Retinal pigment epithelial cell (primary cell): ENCODE measurements around the gene GLMP.
"Not testable (repeated sequence)": the region's sequence is repeated elsewhere in the genome, so short reads cannot be mapped to it uniquely, and the experiment has no call there.

ENCODE experiments used
- DNase-seq: peaks from one replicate; pipeline ENCODE4 v3.0.0-alpha.2; 2010; ENCODE audit warnings: low read depth
- H3K4me3 ChIP-seq: 2 replicates; pipeline ENCODE4 v1.5.1; 2011; ENCODE audit warnings: mild to moderate bottlenecking, low read length, control low read depth, moderate library complexity
- TF ChIP-seq, protein P1 (sequence below): conservative IDR thresholded peaks from 2 replicates; pipeline ENCODE4 v1.5.1; 2011; ENCODE audit warnings: low read depth, low read length, control low read depth, inconsistent platforms

The GLMP gene

DNA sequence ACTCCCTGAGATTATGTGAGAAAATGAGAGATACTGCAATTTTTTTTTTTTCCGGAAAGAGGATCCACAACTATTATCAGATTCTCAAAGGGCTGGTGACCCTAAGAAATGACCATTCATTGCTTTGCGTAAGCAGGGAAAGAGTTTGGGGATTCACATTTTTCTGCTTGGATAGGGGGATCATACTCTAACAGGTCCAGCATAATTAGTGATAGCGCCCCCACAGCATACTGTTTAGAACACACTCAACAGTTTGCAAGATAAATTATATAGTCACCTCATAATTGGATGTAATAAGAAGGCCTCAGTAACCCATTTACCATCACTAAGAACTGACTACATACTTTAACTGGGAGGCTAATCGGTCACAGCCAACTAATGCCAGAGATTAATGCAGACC, 40.8 kb upstream of the GLMP start:
- H3K4me3 ChIP-seq: peak overlapping the region; percentile 95
- TF ChIP-seq, protein P1, sequence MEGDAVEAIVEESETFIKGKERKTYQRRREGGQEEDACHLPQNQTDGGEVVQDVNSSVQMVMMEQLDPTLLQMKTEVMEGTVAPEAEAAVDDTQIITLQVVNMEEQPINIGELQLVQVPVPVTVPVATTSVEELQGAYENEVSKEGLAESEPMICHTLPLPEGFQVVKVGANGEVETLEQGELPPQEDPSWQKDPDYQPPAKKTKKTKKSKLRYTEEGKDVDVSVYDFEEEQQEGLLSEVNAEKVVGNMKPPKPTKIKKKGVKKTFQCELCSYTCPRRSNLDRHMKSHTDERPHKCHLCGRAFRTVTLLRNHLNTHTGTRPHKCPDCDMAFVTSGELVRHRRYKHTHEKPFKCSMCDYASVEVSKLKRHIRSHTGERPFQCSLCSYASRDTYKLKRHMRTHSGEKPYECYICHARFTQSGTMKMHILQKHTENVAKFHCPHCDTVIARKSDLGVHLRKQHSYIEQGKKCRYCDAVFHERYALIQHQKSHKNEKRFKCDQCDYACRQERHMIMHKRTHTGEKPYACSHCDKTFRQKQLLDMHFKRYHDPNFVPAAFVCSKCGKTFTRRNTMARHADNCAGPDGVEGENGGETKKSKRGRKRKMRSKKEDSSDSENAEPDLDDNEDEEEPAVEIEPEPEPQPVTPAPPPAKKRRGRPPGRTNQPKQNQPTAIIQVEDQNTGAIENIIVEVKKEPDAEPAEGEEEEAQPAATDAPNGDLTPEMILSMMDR: peak; percentile 43
- peak; percentile 9 for DNase-seq

DNA sequence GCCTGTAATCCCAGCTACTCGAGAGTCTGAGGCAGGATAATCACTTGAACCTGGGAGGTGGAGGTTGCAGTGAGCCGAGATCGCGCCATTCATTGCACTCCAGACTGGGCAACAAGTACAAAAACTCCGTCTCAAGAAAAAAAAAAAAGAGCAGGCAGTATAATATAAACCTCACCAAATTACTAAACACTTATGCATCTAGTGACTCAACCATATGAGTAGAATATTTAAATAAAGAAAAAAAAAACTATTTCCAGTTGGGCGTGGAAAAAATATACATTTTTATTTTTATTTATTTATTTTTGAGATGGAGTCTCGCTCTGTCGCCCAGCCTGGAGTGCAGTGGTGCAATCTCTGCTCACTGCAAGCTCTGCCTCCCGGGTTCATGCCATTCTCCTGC, 27.7 kb upstream of the GLMP start:
- DNase-seq, H3K4me3 ChIP-seq: not testable (repeated sequence)

DNA sequence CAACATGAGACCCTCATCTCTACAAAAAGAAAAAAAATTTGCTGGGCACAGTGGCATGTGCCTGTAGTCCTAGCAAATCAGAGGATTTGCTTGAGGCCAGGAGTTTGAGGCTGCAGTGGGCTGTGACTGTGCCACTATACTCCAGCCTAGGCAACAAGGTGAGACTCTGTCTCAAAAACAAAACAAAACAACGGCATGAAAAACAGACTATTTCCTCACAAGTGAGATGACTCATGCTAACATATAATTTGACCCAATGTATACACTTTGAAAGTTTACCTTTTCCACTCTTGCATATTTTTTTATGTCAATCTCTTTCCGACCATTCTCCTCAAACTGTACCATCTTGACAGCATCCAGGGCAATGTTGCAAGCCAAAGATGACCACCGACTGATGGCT, 25.1 kb upstream of the GLMP start:
- TF ChIP-seq, protein P1: no peak
- H3K4me3 ChIP-seq: no peak overlapping the region
- no peak for DNase-seq

DNA sequence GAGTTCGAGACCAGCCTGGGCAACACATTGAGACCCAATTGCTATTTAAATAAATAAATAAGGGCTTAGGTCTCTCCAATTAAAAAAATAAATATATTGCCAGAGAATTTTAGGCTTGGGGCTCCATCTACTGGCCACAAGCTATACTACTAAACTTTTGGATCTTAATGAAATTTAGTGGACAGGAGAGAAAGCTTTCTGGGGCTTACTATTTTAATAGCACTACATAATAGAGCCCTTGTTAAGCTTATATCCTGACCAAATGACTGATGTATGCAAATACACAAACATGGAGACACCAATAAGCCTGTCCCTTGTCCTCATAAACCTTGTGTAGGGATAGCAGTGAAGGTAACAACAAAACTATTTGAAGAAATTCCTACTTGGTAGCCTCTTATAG, 24.2 kb upstream of the GLMP start:
- no peak for DNase-seq

DNA sequence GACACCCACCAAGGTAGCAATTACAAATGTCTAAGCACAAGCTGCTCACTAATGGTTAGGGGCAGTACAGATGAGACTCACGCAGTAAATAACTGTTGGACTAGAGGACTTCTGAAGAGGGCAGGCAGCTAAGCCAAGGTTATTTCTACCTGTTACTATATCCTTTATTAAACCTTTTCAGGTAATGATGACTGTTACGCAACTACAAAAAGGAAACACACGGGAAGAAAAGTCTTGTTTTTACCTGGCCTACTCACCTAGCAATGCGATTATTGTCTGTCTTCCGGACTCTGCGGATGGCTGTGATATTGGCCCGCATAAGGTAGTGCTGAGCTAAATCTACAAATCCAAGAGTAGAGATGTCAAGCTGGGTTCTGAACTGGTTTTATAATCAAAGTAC, 21.4 kb upstream of the GLMP start:
- no peak overlapping the region for H3K4me3 ChIP-seq
- TF ChIP-seq, protein P1: no peak
- DNase-seq: no peak

More for the DNA sequence above, 24.2 kb upstream of the GLMP start:
- TF ChIP-seq, protein P1: peak; percentile 68
- H3K4me3 ChIP-seq: no peak overlapping the region

DNA sequence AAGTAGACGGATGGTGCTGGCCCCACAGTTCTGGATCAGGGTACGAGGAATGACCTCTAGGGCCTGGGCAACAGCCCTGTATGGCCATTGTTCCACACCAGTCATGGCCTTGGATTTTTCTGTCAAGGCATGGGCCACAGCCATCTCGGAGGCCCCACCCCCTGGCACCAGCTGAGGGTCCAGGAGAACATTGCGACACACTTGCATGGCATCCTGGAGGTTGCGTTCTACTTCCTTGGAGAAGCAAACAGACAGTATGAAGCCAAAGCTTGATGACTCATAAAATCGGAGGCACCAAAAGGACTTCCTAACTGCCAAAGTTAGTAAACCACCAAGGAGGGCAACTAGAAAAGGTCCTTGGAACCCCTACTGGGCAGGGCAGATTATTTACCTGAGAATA, 15.5 kb upstream of the GLMP start:
- TF ChIP-seq, protein P1: no peak
- no peak for DNase-seq
- no peak overlapping the region for H3K4me3 ChIP-seq

DNA sequence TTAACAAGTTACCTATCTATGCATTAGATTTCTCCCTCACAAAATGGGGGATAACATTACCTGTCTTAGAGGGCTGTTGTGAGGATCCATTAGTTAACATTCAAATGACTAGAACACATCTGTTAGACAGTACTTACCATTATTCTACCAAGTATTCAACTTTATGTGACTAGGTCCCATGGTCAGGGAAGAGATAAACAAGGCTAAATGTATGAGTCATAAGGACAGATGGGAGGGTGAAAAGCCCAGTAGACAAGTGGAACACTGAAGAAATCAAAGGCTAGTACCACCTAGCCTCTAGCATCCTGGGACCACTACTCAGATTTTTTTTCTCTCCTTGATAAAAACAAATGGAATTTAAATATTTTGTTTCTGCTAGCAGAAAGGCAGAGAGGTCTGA, 12.6 kb upstream of the GLMP start:
- H3K4me3 ChIP-seq: no peak overlapping the region
- no peak for DNase-seq
- TF ChIP-seq, protein P1: no peak

DNA sequence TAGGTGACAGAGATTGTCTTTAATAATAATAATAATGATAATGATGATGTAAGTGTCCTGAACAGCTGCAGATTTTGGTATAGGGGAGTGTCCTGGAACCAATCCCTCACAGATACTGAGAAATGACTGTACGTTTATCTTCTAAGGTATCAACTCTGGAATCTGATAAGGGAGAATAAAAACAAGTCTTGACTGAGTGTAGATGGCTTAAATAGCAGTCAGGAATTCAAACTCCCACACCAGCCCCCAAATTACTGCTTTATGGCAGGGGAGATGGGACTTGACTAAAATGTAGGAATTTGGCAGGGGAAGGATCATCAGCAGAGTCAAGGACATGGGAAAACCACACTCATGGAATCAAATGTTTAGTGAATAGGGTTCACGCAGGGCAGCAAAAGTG, 9.7 kb upstream of the GLMP start:
- H3K4me3 ChIP-seq: no peak overlapping the region
- DNase-seq: no peak
- TF ChIP-seq, protein P1: no peak
